ENCODE data around the gene AP3D1. TPM values are rescaled to one million over a fixed set of nuclear protein-coding genes. Genes with fewer than 3 reads are reported as not detected.
A peak's percentile ranks its signal among the peaks of the same experiment; 100 is the strongest.

Gene AP3D1
- total RNA-seq, 4 donors from 2014 or later = 101 to 189 (median 152) TPM

- H3K9me3 ChIP-seq = no peaks in the 10 kb centered on the region
- WGBS, 2 donors (ENCODE audit: low coverage in 1 of 2) = 70 to 88% methylated on average over 2 to 18 of the region's 18 CpGs
- H3K4me1 ChIP-seq = peaks cover 22 to 51% (median 31%) of the 10 kb centered on the region in 4 donors
- in situ Hi-C loops (cut with MboI; ENCODE audit: low pct_ligation_motif_present in 1 of 4, low pct_unique_long_range_greater_than_20kb in 1 of 4, low sequenced_read_pairs in 3 of 4) (loop anchor here in 1 of 4 donors (25.0 kb wide), 1 partner anchor 88 kb away; the partner anchor contains the start of gene JSRP1), intact Hi-C loops (cut with DNase I; ENCODE audit: low total_unique reads) (no loop called here)
- DNase-seq = no peak
- no peaks in the 10 kb centered on the region for H3K27me3 ChIP-seq
- H3K36me3 ChIP-seq = no peaks in the 10 kb centered on the region
- no peak overlapping the region for H3K4me3 ChIP-seq
- H3K27ac ChIP-seq = no peak overlapping the region
- TF ChIP-seq POLR2AphosphoS5 (IDR thresholded peaks at IDR 0.05) = no peak
- no peak for TF ChIP-seq CTCF (IDR thresholded peaks at IDR 0.05)
- TF ChIP-seq EP300 (IDR thresholded peaks at IDR 0.05; ENCODE audit: low read depth) = no peak
- TF ChIP-seq POLR2A (IDR thresholded peaks at IDR 0.05) = no peak
These were observed 22.6 kb upstream of the AP3D1 start for GRCh38 chr19:2173767-2174577.

- Histone ChIP-seq H3K9me3 (no peaks in the 10 kb centered on the region), H3K27ac (no peak overlapping the region), H3K36me3 (no peaks in the 10 kb centered on the region), H3K4me1 (peaks cover 28 to 53% (median 36%) of the 10 kb centered on the region in 4 donors), H3K27me3 (no peaks in the 10 kb centered on the region), H3K4me3 (no peak overlapping the region)
- WGBS, 2 donors (ENCODE audit: low coverage in 1 of 2) = 89% methylated on average over 14 of the region's 21 CpGs; no CpG with 5 or more reads in 1 of the 2 donors
- no peak for TF ChIP-seq POLR2A (IDR thresholded peaks at IDR 0.05)
- no peak for TF ChIP-seq CTCF (IDR thresholded peaks at IDR 0.05)
- no peak for TF ChIP-seq EP300 (IDR thresholded peaks at IDR 0.05; ENCODE audit: low read depth)
- TF ChIP-seq POLR2AphosphoS5 (IDR thresholded peaks at IDR 0.05) = no peak
- in situ Hi-C loops (cut with MboI; ENCODE audit: low pct_ligation_motif_present in 1 of 4, low pct_unique_long_range_greater_than_20kb in 1 of 4, low sequenced_read_pairs in 3 of 4) = loop anchor here in 1 of 4 donors (25.0 kb wide), 1 partner anchor 89 kb away; the partner anchor contains the start of gene JSRP1
- intact Hi-C loops (cut with DNase I; ENCODE audit: low total_unique reads) = no loop called here
- no peak for DNase-seq
These were observed 22.0 kb upstream of the AP3D1 start for GRCh38 chr19:2173388-2173766.

GRCh38 chr19:2171349-2172145 is 20.2 kb upstream of the AP3D1 start:
- WGBS, 2 donors (ENCODE audit: low coverage in 1 of 2) = 33 to 53% methylated on average over 4 to 27 of the region's 27 CpGs
- intact Hi-C loops (cut with DNase I; ENCODE audit: low total_unique reads) (no loop called here), in situ Hi-C loops (cut with MboI; ENCODE audit: low pct_ligation_motif_present in 1 of 4, low pct_unique_long_range_greater_than_20kb in 1 of 4, low sequenced_read_pairs in 3 of 4) (loop anchor here in 1 of 4 donors (25.0 kb wide), 1 partner anchor 91 kb away; the partner anchor contains the start of gene JSRP1)
- peaks cover 45 to 70% (median 54%) of the 10 kb centered on the region in 4 donors for H3K4me1 ChIP-seq
- H3K9me3 ChIP-seq = no peaks in the 10 kb centered on the region
- no peak overlapping the region for H3K4me3 ChIP-seq
- H3K36me3 ChIP-seq = no peaks in the 10 kb centered on the region
- H3K27ac ChIP-seq = peak overlapping the region; percentile 21 to 99 (median 66)
- peak; percentile 62 for DNase-seq
- H3K27me3 ChIP-seq = no peaks in the 10 kb centered on the region
- TF ChIP-seq POLR2A (IDR thresholded peaks at IDR 0.05) (no peak), EP300 (IDR thresholded peaks at IDR 0.05; ENCODE audit: low read depth) (no peak), POLR2AphosphoS5 (IDR thresholded peaks at IDR 0.05) (no peak), CTCF (IDR thresholded peaks at IDR 0.05) (peak in 1 of 5 experiments; percentile 20)

- Histone ChIP-seq H3K4me1 (peaks cover 51 to 76% (median 60%) of the 10 kb centered on the region in 4 donors), H3K27me3 (no peaks in the 10 kb centered on the region), H3K4me3 (no peak overlapping the region), H3K36me3 (no peaks in the 10 kb centered on the region), H3K9me3 (no peaks in the 10 kb centered on the region), H3K27ac (peak overlapping the region; percentile 21 to 99 (median 66))
- TF ChIP-seq POLR2A (IDR thresholded peaks at IDR 0.05) = no peak
- TF ChIP-seq POLR2AphosphoS5 (IDR thresholded peaks at IDR 0.05) = no peak
- no peak for TF ChIP-seq CTCF (IDR thresholded peaks at IDR 0.05)
- TF ChIP-seq EP300 (IDR thresholded peaks at IDR 0.05; ENCODE audit: low read depth) = no peak
- no peak for DNase-seq
- 83% methylated on average over 5 of the region's 5 CpGs; no CpG with 5 or more reads in 1 of the 2 donors for WGBS, 2 donors (ENCODE audit: low coverage in 1 of 2)
- intact Hi-C loops (cut with DNase I; ENCODE audit: low total_unique reads) = no loop called here
- in situ Hi-C loops (cut with MboI; ENCODE audit: low pct_ligation_motif_present in 1 of 4, low pct_unique_long_range_greater_than_20kb in 1 of 4, low sequenced_read_pairs in 3 of 4) = loop anchor here in 1 of 4 donors (25.0 kb wide), 1 partner anchor 91 kb away; the partner anchor contains the start of gene JSRP1
These were observed 19.6 kb upstream of the AP3D1 start for GRCh38 chr19:2170987-2171348.

Measured in transverse colon (tissue), 4 donors.